ENCODE results near the gene ENOX1. TPM values are rescaled to one million over a fixed set of nuclear protein-coding genes. Genes with fewer than 3 reads are reported as not detected.

ENOX1 gene
- polyA plus RNA-seq, 3 donors: 0.04 TPM; not detected in 2

DNA sequence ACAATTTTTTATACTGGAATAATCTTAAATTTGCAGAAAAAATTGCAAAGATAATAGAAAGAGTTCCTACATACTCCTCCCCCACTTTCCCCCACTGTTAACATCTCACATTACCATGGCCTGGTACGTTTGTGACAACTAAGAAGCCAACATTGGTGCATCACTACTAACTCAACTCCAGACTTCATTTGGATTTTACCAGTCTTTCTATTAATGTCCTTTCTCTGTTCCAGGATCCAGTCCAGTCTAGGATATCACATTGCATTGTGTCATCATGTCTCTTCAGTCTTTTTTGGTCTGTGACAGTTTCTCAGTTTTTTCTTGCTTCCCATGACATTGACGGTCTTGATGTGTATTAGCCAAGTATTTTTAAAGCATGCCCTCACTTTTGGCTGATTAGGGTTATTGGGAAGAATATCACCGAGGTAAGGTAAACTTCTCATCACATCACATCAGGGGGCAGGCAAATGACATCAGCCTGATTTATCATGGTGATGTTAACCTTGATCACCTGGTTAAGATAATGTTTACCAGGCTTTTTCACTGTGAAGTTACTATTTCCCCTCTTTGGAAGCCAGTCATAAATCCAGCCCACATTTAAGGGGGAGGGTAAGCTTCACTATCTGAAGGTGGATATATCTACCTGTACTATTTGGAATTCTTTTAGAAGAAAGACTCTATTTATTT lies 322.1 kb downstream of the ENOX1 start:
- no peak overlapping the region for H3K4me3 ChIP-seq (replicated peaks in 1 of 3; ENCODE audit: low read depth in 2 of 3, low read length in 3 of 3)
- no peak overlapping the region for H3K9ac ChIP-seq (ENCODE audit: insufficient read depth, low read length, poor library complexity, severe bottlenecking)
- H2AFZ ChIP-seq (ENCODE audit: insufficient read depth, low read depth, low read length, poor library complexity, severe bottlenecking): no peak overlapping the region
- no peaks in the 10 kb centered on the region for H3K36me3 ChIP-seq (replicated peaks in 1 of 2; ENCODE audit: control insufficient read depth in 1 of 2, insufficient read depth in 2 of 2, low read length in 2 of 2)
- DNase-seq: no peak
- no peaks in the 10 kb centered on the region for H3K36me3 Mint-ChIP-seq
- no peak overlapping the region for H3K4me2 ChIP-seq (replicated peaks; ENCODE audit: extremely low read depth, low read length, poor library complexity, severe bottlenecking)
- H3K9me3 Mint-ChIP-seq: peaks cover 0 to 2% (median 0%) of the 10 kb centered on the region in 7 donors
- no peaks in the 10 kb centered on the region for H3K4me1 Mint-ChIP-seq
- 88% methylated on average over 1 of the region's 3 CpGs for WGBS (ENCODE audit: insufficient coverage)
- intact Hi-C loops (cut with micrococcal nuclease): no loop called here
- no peaks in the 10 kb centered on the region for H3K9me3 ChIP-seq (replicated peaks in 1 of 2; ENCODE audit: control insufficient read depth in 1 of 2, insufficient read depth in 1 of 2, low read length in 2 of 2)
- H3K27ac ChIP-seq (ENCODE audit: low read depth in 1 of 2, low read length in 2 of 2): no peak overlapping the region
- H3K4me1 ChIP-seq (ENCODE audit: control insufficient read depth in 1 of 2, insufficient read depth in 2 of 2, low read length in 2 of 2): no peaks in the 10 kb centered on the region
- TF ChIP-seq, protein P1, sequence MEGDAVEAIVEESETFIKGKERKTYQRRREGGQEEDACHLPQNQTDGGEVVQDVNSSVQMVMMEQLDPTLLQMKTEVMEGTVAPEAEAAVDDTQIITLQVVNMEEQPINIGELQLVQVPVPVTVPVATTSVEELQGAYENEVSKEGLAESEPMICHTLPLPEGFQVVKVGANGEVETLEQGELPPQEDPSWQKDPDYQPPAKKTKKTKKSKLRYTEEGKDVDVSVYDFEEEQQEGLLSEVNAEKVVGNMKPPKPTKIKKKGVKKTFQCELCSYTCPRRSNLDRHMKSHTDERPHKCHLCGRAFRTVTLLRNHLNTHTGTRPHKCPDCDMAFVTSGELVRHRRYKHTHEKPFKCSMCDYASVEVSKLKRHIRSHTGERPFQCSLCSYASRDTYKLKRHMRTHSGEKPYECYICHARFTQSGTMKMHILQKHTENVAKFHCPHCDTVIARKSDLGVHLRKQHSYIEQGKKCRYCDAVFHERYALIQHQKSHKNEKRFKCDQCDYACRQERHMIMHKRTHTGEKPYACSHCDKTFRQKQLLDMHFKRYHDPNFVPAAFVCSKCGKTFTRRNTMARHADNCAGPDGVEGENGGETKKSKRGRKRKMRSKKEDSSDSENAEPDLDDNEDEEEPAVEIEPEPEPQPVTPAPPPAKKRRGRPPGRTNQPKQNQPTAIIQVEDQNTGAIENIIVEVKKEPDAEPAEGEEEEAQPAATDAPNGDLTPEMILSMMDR (IDR thresholded peaks at IDR 0.05): no peak
- H4K20me1 ChIP-seq (ENCODE audit: insufficient read depth, low read length): no peaks in the 10 kb centered on the region
- no peaks in the 10 kb centered on the region for H3K27me3 ChIP-seq (ENCODE audit: control insufficient read depth in 2 of 2, insufficient read depth in 2 of 2, low read length in 2 of 2)
- H3K79me2 ChIP-seq (ENCODE audit: insufficient read depth, low read length): no peaks in the 10 kb centered on the region
- H3K27ac Mint-ChIP-seq: no peak overlapping the region
- no peak overlapping the region for H3K4me3 Mint-ChIP-seq
- peaks cover 0 to 2% (median 0%) of the 10 kb centered on the region in 3 donors for H3K27me3 Mint-ChIP-seq (ENCODE audit: low read depth in 3 of 3)

DNA sequence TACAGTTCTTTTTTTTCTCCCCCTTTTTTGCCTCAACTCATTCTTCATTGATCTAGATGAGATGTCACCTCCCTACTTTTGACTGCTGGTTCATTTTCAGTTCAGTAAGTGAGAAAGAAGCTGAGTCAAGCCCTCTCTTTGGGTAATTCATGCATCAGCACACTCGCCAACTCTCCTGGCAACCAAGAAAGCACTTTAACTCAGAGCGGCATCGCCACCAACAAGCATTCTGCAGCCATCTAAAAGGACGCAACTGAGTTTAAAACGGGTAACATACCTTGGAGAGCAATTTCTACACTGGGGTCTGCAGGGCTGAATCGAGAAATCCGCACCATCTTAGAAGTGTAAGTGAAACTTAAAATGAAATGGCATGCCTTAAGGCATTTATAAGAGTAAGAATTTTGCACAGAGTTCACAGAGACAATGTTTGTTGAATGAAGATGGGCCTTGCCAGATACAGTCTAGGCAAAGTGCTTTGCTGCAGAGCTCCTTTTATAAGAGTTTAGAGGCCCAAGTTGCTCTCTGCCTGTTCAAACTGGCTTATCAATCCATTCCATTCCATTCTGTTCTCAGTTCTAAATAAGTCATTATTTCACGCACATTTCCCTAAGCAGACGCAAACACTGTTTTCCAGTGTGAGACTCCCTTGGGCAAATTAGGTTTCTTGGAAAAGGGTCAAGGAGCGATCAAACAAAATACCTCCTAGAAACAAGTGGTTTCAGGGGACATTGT lies 338.0 kb downstream of the ENOX1 start:
- Mint-ChIP-seq H3K4me3 (no peak overlapping the region), H3K36me3 (no peaks in the 10 kb centered on the region), H3K9me3 (peaks cover 0 to 5% (median 2%) of the 10 kb centered on the region in 7 donors), H3K27me3 (ENCODE audit: low read depth in 3 of 3) (peaks cover 0 to 3% (median 1%) of the 10 kb centered on the region in 3 donors), H3K27ac (no peak overlapping the region), H3K4me1 (peaks cover 1% of the 10 kb centered on the region)
- intact Hi-C loops (cut with micrococcal nuclease): no loop called here
- Histone ChIP-seq H3K36me3 (replicated peaks in 1 of 2; ENCODE audit: control insufficient read depth in 1 of 2, insufficient read depth in 2 of 2, low read length in 2 of 2) (no peaks in the 10 kb centered on the region), H3K27me3 (ENCODE audit: control insufficient read depth in 2 of 2, insufficient read depth in 2 of 2, low read length in 2 of 2) (no peaks in the 10 kb centered on the region), H3K27ac (ENCODE audit: low read depth in 1 of 2, low read length in 2 of 2) (no peak overlapping the region), H3K4me2 (replicated peaks; ENCODE audit: extremely low read depth, low read length, poor library complexity, severe bottlenecking) (no peak overlapping the region), H3K4me1 (ENCODE audit: control insufficient read depth in 1 of 2, insufficient read depth in 2 of 2, low read length in 2 of 2) (no peaks in the 10 kb centered on the region), H3K9ac (ENCODE audit: insufficient read depth, low read length, poor library complexity, severe bottlenecking) (no peak overlapping the region), H3K9me3 (replicated peaks in 1 of 2; ENCODE audit: control insufficient read depth in 1 of 2, insufficient read depth in 1 of 2, low read length in 2 of 2) (no peaks in the 10 kb centered on the region), H2AFZ (ENCODE audit: insufficient read depth, low read depth, low read length, poor library complexity, severe bottlenecking) (no peak overlapping the region), H3K79me2 (ENCODE audit: insufficient read depth, low read length) (no peaks in the 10 kb centered on the region), H3K4me3 (replicated peaks in 1 of 3; ENCODE audit: low read depth in 2 of 3, low read length in 3 of 3) (no peak overlapping the region), H4K20me1 (ENCODE audit: insufficient read depth, low read length) (no peaks in the 10 kb centered on the region)
- no peak for DNase-seq
- TF ChIP-seq, protein P1 (IDR thresholded peaks at IDR 0.05): no peak
- WGBS (ENCODE audit: insufficient coverage): 86% methylated on average over 8 of the region's 10 CpGs
